Measurements from ENCODE around the gene UBE2L5. TPM values are rescaled to one million over a fixed set of nuclear protein-coding genes. Genes with fewer than 3 reads are reported as not detected.
"Not testable (repeated sequence)": the region's sequence is repeated elsewhere in the genome, so short reads cannot be mapped to it uniquely, and the experiment has no call there.

The UBE2L5 gene
- total and polyA plus RNA-seq, 11 donors, result 0.32 TPM; not detected in 10

- no peak for DNase-seq
- intact Hi-C loops (cut with DNase I), result no loop called here
- Histone ChIP-seq H3K9me3 (no peaks in the 10 kb centered on the region), H3K36me3 (no peaks in the 10 kb centered on the region), H3K27ac (no peak overlapping the region), H3K4me1 (no peaks in the 10 kb centered on the region), H3K4me3 (no peak overlapping the region), H3K27me3 (no peaks in the 10 kb centered on the region)
- WGBS, 4 donors, result 95 to 96% (median 95%) methylated on average over 3 of the region's 3 CpGs
- TF ChIP-seq POLR2A (IDR thresholded peaks at IDR 0.05), result no peak
- no peak for ATAC-seq
Observed at GRCh38 chr13:30438286-30438685, 16.0 kb downstream of the UBE2L5 start.

- H3K4me1 ChIP-seq, result peaks cover 0 to 13% (median 8%) of the 10 kb centered on the region in 12 donors
- TF ChIP-seq CTCF (IDR thresholded peaks at IDR 0.05) (no peak), POLR2A (IDR thresholded peaks at IDR 0.05) (no peak)
- ATAC-seq, result no peak
- H3K27me3 ChIP-seq, result no peaks in the 10 kb centered on the region
- no peaks in the 10 kb centered on the region for H3K36me3 ChIP-seq
- intact Hi-C loops (cut with DNase I), result loop anchor here in 2 of 10 donors (5.0 to 10.0 kb wide), 3 partner anchors 34 to 186 kb away; no protein-coding TSS in a partner anchor
- H3K9me3 ChIP-seq, result no peaks in the 10 kb centered on the region
- no peak overlapping the region for H3K4me3 ChIP-seq
- no peak overlapping the region for H3K27ac ChIP-seq
- 65 to 81% (median 69%) methylated on average over 8 of the region's 8 CpGs for WGBS, 4 donors
- DNase-seq, result no peak
Observed at GRCh38 chr13:30440910-30441703, 18.8 kb downstream of the UBE2L5 start.

- no peak overlapping the region for H3K27ac ChIP-seq
- intact Hi-C loops (cut with DNase I), result loop anchor here in 2 of 10 donors (5.0 to 10.0 kb wide), 3 partner anchors 36 to 188 kb away; no protein-coding TSS in a partner anchor
- ATAC-seq, result no peak
- H3K36me3 ChIP-seq, result no peaks in the 10 kb centered on the region
- H3K4me3 ChIP-seq, result no peak overlapping the region
- WGBS, 4 donors, result 68 to 81% (median 77%) methylated on average over 5 of the region's 5 CpGs
- no peaks in the 10 kb centered on the region for H3K27me3 ChIP-seq
- DNase-seq, result no peak
- peaks cover 0 to 19% (median 11%) of the 10 kb centered on the region in 12 donors for H3K4me1 ChIP-seq
- no peaks in the 10 kb centered on the region for H3K9me3 ChIP-seq
- TF ChIP-seq POLR2A (IDR thresholded peaks at IDR 0.05), result no peak
- TF ChIP-seq CTCF (IDR thresholded peaks at IDR 0.05), result no peak
Observed at GRCh38 chr13:30442926-30443325, 20.6 kb downstream of the UBE2L5 start.

- not testable (repeated sequence) for H3K4me3 ChIP-seq, H3K27ac ChIP-seq, ATAC-seq, H3K9me3 ChIP-seq, DNase-seq, H3K36me3 ChIP-seq, H3K27me3 ChIP-seq
- WGBS, 4 donors, result 94 to 98% (median 96%) methylated on average over 3 of the region's 3 CpGs
- intact Hi-C loops (cut with DNase I), result loop anchor here in 2 of 10 donors (5.0 to 10.0 kb wide), 3 partner anchors 36 to 189 kb away; no protein-coding TSS in a partner anchor
- peaks cover 0 to 19% (median 11%) of the 10 kb centered on the region in 12 donors for H3K4me1 ChIP-seq
Observed at GRCh38 chr13:30443491-30443890, 21.2 kb downstream of the UBE2L5 start.

GRCh38 chr13:30443957-30444404 lies 21.7 kb downstream of the UBE2L5 start:
- intact Hi-C loops (cut with DNase I), result loop anchor here in 2 of 10 donors (5.0 to 10.0 kb wide), 3 partner anchors 37 to 189 kb away; no protein-coding TSS in a partner anchor

More at GRCh38 chr13:30443957-30444404, 21.7 kb downstream of the UBE2L5 start:
- TF ChIP-seq CTCF (IDR thresholded peaks at IDR 0.05) (no peak), POLR2A (IDR thresholded peaks at IDR 0.05) (no peak)
- 94 to 98% (median 97%) methylated on average over 10 to 12 of the region's 12 CpGs for WGBS, 4 donors
- peaks cover 0 to 19% (median 11%) of the 10 kb centered on the region in 12 donors for H3K4me1 ChIP-seq
- ATAC-seq (no peak), DNase-seq (no peak)
- no peaks in the 10 kb centered on the region for H3K36me3 ChIP-seq
- H3K27me3 ChIP-seq, result no peaks in the 10 kb centered on the region
- H3K9me3 ChIP-seq, result no peaks in the 10 kb centered on the region
- no peak overlapping the region for H3K4me3 ChIP-seq
- no peak overlapping the region for H3K27ac ChIP-seq

Data from heart left ventricle (tissue), 16 donors.